VCaP (cell line): ENCODE measurements around the gene C6orf89.

Experiments used
- H3K27ac ChIP-seq: fragments of 450-650 bp; 2 replicates; pipeline ENCODE4 v1.5.1; 2017
- CTCF ChIP-seq: fragments of 450-650 bp; conservative IDR thresholded peaks from 2 replicates; pipeline ENCODE4 v1.5.1; 2017; ENCODE audit warnings: mild to moderate bottlenecking, moderate library complexity

The C6orf89 gene

GRCh38 chr6:36929152-36929551 lies 43.4 kb downstream of the C6orf89 start:
- TF ChIP-seq CTCF, result no peak
- H3K27ac ChIP-seq, result no peak overlapping the region

- no peak for TF ChIP-seq CTCF
Observed at GRCh38 chr6:36929607-36930006, 43.9 kb downstream of the C6orf89 start.

GRCh38 chr6:36930483-36930882 lies 44.7 kb downstream of the C6orf89 start:
- TF ChIP-seq CTCF, result no peak
- H3K27ac ChIP-seq, result no peak overlapping the region

More at GRCh38 chr6:36929607-36930006, 43.9 kb downstream of the C6orf89 start:
- H3K27ac ChIP-seq, result no peak overlapping the region

- TF ChIP-seq CTCF, result no peak
- H3K27ac ChIP-seq, result no peak overlapping the region
Observed at GRCh38 chr6:36933102-36933501, 47.4 kb downstream of the C6orf89 start.

- no peak for TF ChIP-seq CTCF
Observed at GRCh38 chr6:36933519-36933918, 47.8 kb downstream of the C6orf89 start.

GRCh38 chr6:36934901-36935300 lies 49.1 kb downstream of the C6orf89 start:
- H3K27ac ChIP-seq, result no peak overlapping the region
- no peak for TF ChIP-seq CTCF

More at GRCh38 chr6:36933519-36933918, 47.8 kb downstream of the C6orf89 start:
- H3K27ac ChIP-seq, result no peak overlapping the region

- no peak overlapping the region for H3K27ac ChIP-seq
Observed at GRCh38 chr6:36936824-36937223, 51.1 kb downstream of the C6orf89 start.

More at GRCh38 chr6:36936824-36937223, 51.1 kb downstream of the C6orf89 start:
- TF ChIP-seq CTCF, result no peak
